Thoracic aorta (tissue), 2 donors: ENCODE measurements around the gene WNT1. TPM values are rescaled to one million over a fixed set of nuclear protein-coding genes. Genes with fewer than 3 reads are reported as not detected.

Experiments used
- ATAC-seq: fragments of 150-250 bp; one replicate; pipeline ENCODE4 v1.8.0; 2017; ENCODE audit warnings: low read depth; ENCODE audit not compliant: insufficient number of reproducible peaks, low FRiP score
- DNase-seq: peaks from one replicate; pipeline ENCODE4 v3.0.0-alpha.2; 2020; ENCODE audit warnings: low spot score
- H3K27ac ChIP-seq, 2 donors: fragments of 200-600 bp; sonication (generic); 1 replicate in 1 of 2; 2 replicates in 1 of 2; pipeline ENCODE4 v1.5.1; 2016; ENCODE audit warnings: mild to moderate bottlenecking in 2 of 2, moderate library complexity in 2 of 2
- H3K27me3 ChIP-seq: fragments of 200-600 bp; sonication (generic); replicated peaks from 2 replicates; pipeline ENCODE4 v1.6.0; 2016; ENCODE audit warnings: mild to moderate bottlenecking; ENCODE audit not compliant: insufficient read depth
- H3K36me3 ChIP-seq: fragments of 200-600 bp; sonication (generic); one replicate; pipeline ENCODE4 v1.5.1; 2016
- H3K4me1 ChIP-seq, 2 donors: fragments of 200-600 bp; sonication (generic); 1 replicate in 1 of 2; 2 replicates in 1 of 2; pipeline versions ENCODE4 v1.5.1 to v1.6.0; 2016; ENCODE audit warnings: low read depth in 2 of 2, mild to moderate bottlenecking in 1 of 2; ENCODE audit not compliant: control insufficient read depth in 1 of 2
- H3K4me3 ChIP-seq: fragments of 200-600 bp; sonication (generic); 2 replicates; pipeline ENCODE4 v1.5.1; 2016; ENCODE audit warnings: mild to moderate bottlenecking
- H3K9me3 ChIP-seq: fragments of 200-600 bp; sonication (generic); 2 replicates; pipeline ENCODE4 v1.5.1; 2016
- total RNA-seq, 2 donors: library from RNA; depleted of rRNA; stranded (reverse); fragments of >200 nt; gene quantifications; one replicate each; pipeline versions ENCODE4 v1.1.0 to v1.2.3, GENCODE V29; 2016
- TF ChIP-seq, protein P1 (sequence below): fragments of 200-600 bp; sonication (generic); IDR thresholded peaks from one replicate; pipeline ENCODE4 v1.5.1; 2019; ENCODE audit warnings: antibody characterized with exemption

WNT1 gene
- total RNA-seq, 2 donors from 2014 or later = 1.2 TPM; not detected in 1

DNA sequence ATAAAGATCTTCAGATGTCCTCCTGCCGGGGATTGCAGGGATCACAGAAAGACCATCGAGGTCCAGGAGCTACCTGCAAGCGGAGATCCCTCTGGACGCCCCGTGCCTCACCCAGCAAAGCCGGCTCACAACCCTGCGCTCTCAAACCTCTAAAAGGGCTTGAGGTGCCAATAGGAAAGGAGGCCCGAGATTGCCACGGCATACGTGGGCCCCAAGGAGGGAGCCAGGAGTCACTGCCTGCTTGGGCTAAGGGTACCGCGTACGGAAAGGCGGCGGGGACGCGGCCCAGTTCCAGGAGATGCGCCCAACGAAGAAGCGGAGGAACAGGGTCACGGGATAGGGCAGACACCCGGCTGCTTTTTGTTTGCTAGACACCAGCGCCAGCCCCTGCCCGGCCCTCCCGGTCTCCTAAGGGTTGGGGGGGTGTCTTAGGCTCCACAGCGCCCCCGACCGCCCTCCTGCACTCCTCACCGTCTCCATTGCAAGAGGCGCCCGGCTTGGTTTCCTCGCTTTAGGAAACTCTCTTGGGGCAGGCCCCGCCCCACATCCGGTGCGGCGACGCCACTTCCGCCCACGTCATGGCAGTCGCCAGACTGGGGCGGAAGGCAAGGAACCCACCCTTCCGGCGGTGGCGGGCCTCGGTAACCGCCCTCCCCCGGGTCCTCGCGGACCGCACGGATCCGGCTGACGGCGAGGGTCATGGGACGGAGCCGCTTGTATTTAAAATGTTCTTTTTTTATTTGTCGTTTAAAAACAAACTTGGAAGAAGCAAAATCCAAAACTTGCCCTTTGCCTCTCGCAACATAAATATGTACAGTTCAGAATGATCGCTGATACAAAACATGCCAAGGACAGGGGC lies 40.4 kb downstream of the WNT1 start, which contains the start of gene PRKAG1:
TSS of gene PRKAG1 (minus strand) at position 516 of the 859 bp plus-strand sequence. CDS start at position 480, 36 bp downstream.
- Histone ChIP-seq H3K4me3 (peak within 1 kb of the TSS; percentile 90), H3K27ac (peak within 1 kb of the TSS; percentile 90 to 95), H3K36me3 (peaks cover 13% of the 10 kb centered on the region), H3K27me3 (no peaks in the 10 kb centered on the region), H3K4me1 (peaks cover 10 to 12% of the 10 kb centered on the region in 2 donors), H3K9me3 (no peaks in the 10 kb centered on the region)
- DNase-seq (peak; percentile 83), ATAC-seq (peak; percentile 79)
- TF ChIP-seq, protein P1, sequence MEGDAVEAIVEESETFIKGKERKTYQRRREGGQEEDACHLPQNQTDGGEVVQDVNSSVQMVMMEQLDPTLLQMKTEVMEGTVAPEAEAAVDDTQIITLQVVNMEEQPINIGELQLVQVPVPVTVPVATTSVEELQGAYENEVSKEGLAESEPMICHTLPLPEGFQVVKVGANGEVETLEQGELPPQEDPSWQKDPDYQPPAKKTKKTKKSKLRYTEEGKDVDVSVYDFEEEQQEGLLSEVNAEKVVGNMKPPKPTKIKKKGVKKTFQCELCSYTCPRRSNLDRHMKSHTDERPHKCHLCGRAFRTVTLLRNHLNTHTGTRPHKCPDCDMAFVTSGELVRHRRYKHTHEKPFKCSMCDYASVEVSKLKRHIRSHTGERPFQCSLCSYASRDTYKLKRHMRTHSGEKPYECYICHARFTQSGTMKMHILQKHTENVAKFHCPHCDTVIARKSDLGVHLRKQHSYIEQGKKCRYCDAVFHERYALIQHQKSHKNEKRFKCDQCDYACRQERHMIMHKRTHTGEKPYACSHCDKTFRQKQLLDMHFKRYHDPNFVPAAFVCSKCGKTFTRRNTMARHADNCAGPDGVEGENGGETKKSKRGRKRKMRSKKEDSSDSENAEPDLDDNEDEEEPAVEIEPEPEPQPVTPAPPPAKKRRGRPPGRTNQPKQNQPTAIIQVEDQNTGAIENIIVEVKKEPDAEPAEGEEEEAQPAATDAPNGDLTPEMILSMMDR = peak; percentile 39

DNA sequence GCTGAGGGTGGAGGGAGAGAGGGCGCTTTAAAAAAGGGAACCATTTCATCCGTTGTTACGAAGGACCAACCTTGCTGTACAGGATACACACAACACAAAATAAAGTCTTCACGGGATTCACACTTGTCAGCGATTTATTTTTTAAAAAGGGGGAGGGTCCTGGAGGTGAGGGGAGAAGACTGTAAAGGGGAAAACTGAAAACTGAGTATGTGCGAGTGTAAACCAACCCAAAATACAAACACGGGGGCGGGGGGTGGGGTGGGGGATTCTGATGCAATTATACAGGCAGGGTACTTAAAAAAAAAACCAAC lies 41.0 kb downstream of the WNT1 start:
- H3K4me1 ChIP-seq = peaks cover 10 to 12% of the 10 kb centered on the region in 2 donors
- H3K4me3 ChIP-seq = peak overlapping the region; percentile 90
- no peaks in the 10 kb centered on the region for H3K27me3 ChIP-seq
- ATAC-seq (peak; percentile 38), DNase-seq (no peak)
- H3K27ac ChIP-seq = peak overlapping the region; percentile 90 to 95
- TF ChIP-seq, protein P1 = no peak
- H3K9me3 ChIP-seq = no peaks in the 10 kb centered on the region
- H3K36me3 ChIP-seq = peaks cover 13% of the 10 kb centered on the region

DNA sequence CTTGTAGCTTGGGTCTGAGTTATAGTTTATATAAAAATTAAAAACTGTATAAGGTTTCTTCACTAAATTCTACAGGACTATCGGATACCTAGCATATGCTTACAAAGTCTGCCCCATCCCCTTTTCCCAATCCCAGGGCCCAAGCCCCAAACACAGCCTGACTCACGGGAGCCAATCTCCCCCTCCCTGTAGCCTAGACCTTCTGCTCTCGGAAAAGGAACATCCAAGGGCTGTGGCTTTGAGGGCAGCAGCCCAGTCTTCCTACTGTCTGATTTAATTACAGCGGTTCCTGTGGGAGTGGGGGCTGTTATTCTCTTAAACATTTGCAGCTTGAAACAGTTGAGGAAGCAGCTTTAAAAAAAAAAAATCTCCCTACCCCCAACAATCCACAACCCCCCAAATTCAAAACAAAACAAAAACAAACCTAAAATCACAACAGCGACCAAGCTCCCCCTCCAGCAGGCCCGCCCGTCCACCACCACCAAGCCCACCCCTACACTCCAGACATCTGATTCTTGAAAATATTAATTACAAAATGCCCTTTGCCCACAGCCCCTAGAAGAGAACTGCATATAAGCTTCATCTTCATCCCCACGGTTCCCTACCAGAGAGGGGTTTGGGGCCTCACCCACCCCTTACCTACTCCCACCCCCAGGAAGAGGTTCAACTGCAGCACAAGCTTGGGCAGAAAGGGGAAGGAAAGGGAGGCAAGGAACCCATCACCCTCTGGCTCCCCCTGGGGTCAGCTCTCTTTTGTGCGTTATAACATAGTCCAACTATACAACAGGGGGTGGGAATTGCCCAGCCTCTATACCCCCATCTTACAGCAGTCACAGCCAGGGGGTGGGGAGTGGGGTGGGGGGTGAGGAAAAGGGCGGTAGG lies 41.6 kb downstream of the WNT1 start:
- Histone ChIP-seq H3K36me3 (peaks cover 14% of the 10 kb centered on the region), H3K4me3 (peak overlapping the region; percentile 90), H3K9me3 (no peaks in the 10 kb centered on the region), H3K27me3 (no peaks in the 10 kb centered on the region), H3K27ac (peak overlapping the region; percentile 90 to 95), H3K4me1 (peaks cover 10 to 12% of the 10 kb centered on the region in 2 donors)
- ATAC-seq (no peak), DNase-seq (no peak)
- TF ChIP-seq, protein P1 = no peak

DNA sequence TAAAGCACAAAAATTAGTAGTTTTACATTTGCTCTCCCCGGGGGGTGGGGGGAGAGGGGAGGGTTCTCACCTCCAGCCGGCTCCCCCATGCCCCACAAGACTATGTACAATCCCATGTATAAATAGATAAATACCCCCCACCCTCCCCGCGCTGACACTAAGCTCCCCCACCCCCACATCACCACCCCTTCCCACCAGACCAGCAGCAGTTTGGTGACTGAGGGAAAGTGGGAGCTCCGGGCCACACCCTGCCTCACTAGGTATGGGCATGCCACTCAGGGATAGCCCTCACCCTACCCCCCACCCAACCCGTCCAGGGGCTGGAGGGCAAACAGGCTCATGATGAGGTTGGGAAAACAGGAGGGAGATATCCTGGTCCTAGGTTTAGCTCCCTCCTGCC lies 42.3 kb downstream of the WNT1 start:
- no peak for DNase-seq
- no peak overlapping the region for H3K27ac ChIP-seq

More for the DNA sequence above, 42.3 kb downstream of the WNT1 start:
- Histone ChIP-seq H3K4me1 (peaks cover 10 to 12% of the 10 kb centered on the region in 2 donors), H3K4me3 (no peak overlapping the region), H3K27me3 (no peaks in the 10 kb centered on the region), H3K9me3 (no peaks in the 10 kb centered on the region), H3K36me3 (peaks cover 21% of the 10 kb centered on the region)
- ATAC-seq = no peak
- TF ChIP-seq, protein P1 = no peak
